GM12892 (cell line): ENCODE measurements around the gene KIAA0753.

ENCODE experiments used
- POLR2A ChIP-seq: IDR thresholded peaks from 2 replicates; pipeline ENCODE4 v1.6.1; 2011; ENCODE audit warnings: low read depth, low read length, control low read depth
- POLR2AphosphoS5 ChIP-seq: IDR thresholded peaks from 2 replicates; pipeline ENCODE4 v1.6.1; 2011; ENCODE audit warnings: low read depth, low read length, control low read depth
- TAF1 ChIP-seq: IDR thresholded peaks from 2 replicates; pipeline ENCODE4 v1.6.1; 2011; ENCODE audit warnings: low read depth, mild to moderate bottlenecking, control low read depth, low read length, borderline replicate concordance

- TF ChIP-seq POLR2A (no peak), POLR2AphosphoS5 (no peak), TAF1 (no peak)
These were observed 98.6 kb downstream of the KIAA0753 start for GRCh38 chr17:6541886-6542285.
